IMR-90 (cell line): ENCODE data around the gene CLHC1. TPM values are rescaled to one million over a fixed set of nuclear protein-coding genes. Genes with fewer than 3 reads are reported as not detected.

Source experiments
- ATAC-seq: fragments of 200-7000 bp; cut with Tn5 transposase; 2 replicates; pipeline ENCODE4 v1.9.1; 2020; ENCODE audit warnings: low read depth, mild to moderate bottlenecking, moderate library complexity
- BruUV-seq: library from RNA; stranded (reverse); fragments of 400-500 nt; replicated peaks from 2 replicates; lab custom pipeline; 2021; lab: Mats Ljungman, UMichigan
- CTCF ChIA-PET: fragments of 300-600 bp; formaldehyde crosslinking; extraction: SDS; loops from one replicate; lab custom pipeline; 2021; ENCODE audit warnings: antibody characterized with exemption; lab: Yijun Ruan, JAX
- POLR2A ChIA-PET: fragments of 300-600 bp; sonication (Branson Sonifier 250); formaldehyde crosslinking; loops from one replicate; lab custom pipeline; 2022; ENCODE audit warnings: antibody characterized with exemption; ENCODE audit not compliant: unreplicated experiment; lab: Charles Lee
- DNase-seq: peaks from one replicate; pipeline ENCODE4 v3.0.0; 2013
- H2AFZ ChIP-seq: replicated peaks from 2 replicates; pipeline ENCODE3; 2013; ENCODE audit warnings: low read length, mild to moderate bottlenecking; ENCODE audit not compliant: poor library complexity
- H2AK5ac ChIP-seq: 2 replicates; pipeline ENCODE4 v1.6.1; 2013; ENCODE audit warnings: low read depth, low read length, inconsistent platforms
- H2AK9ac ChIP-seq: replicated peaks from 2 replicates; pipeline ENCODE3; 2013; ENCODE audit warnings: mild to moderate bottlenecking, low read depth, low read length, moderate library complexity; ENCODE audit not compliant: poor library complexity
- H2BK120ac ChIP-seq: 2 replicates; pipeline ENCODE4 v1.6.1; 2013; ENCODE audit warnings: low read depth, low read length, inconsistent platforms
- H2BK15ac ChIP-seq: 3 replicates; pipeline ENCODE4 v1.6.1; 2013; ENCODE audit warnings: low read depth, low read length, inconsistent platforms
- H2BK20ac ChIP-seq: 2 replicates; pipeline ENCODE4 v1.6.1; 2013; ENCODE audit warnings: low read depth, mild to moderate bottlenecking, inconsistent platforms, low read length, moderate library complexity
- H2BK5ac ChIP-seq: 2 replicates; pipeline ENCODE4 v1.6.1; 2013; ENCODE audit warnings: mild to moderate bottlenecking, low read depth, low read length, inconsistent platforms; ENCODE audit not compliant: poor library complexity, severe bottlenecking
- H3K14ac ChIP-seq: replicated peaks from 2 replicates; pipeline ENCODE4 v1.6.1; 2013; ENCODE audit warnings: low read depth, low read length, inconsistent platforms
- H3K18ac ChIP-seq: 2 replicates; pipeline ENCODE4 v1.6.1; 2013; ENCODE audit warnings: low read depth, low read length, control low read depth
- H3K23ac ChIP-seq: 2 replicates; pipeline ENCODE4 v1.6.1; 2013; ENCODE audit warnings: low read depth, low read length, inconsistent platforms
- H3K27ac ChIP-seq: 2 replicates; pipeline ENCODE4 v1.5.1; 2013; ENCODE audit warnings: mild to moderate bottlenecking, control low read depth, low read length; ENCODE audit not compliant: insufficient read depth
- H3K27me3 ChIP-seq: 2 replicates; pipeline ENCODE4 v1.6.1; 2013; ENCODE audit warnings: low read length; ENCODE audit not compliant: control insufficient read depth, insufficient read depth
- H3K36me3 ChIP-seq: 2 replicates; pipeline ENCODE4 v1.6.1; 2013; ENCODE audit warnings: low read length, mixed read lengths; ENCODE audit not compliant: control insufficient read depth, insufficient read depth
- H3K4ac ChIP-seq: 2 replicates; pipeline ENCODE4 v1.6.1; 2013; ENCODE audit warnings: low read depth, low read length, inconsistent platforms
- H3K4me1 ChIP-seq: 2 replicates; pipeline ENCODE4 v1.6.1; 2013; ENCODE audit warnings: low read length, mixed read lengths; ENCODE audit not compliant: control insufficient read depth, insufficient read depth
- H3K4me2 ChIP-seq: 2 replicates; pipeline ENCODE4 v1.6.1; 2013; ENCODE audit warnings: low read depth, mild to moderate bottlenecking, control low read depth, low read length, moderate library complexity
- H3K4me3 ChIP-seq: 2 replicates; pipeline ENCODE4 v1.5.1; 2013; ENCODE audit warnings: low read depth, mild to moderate bottlenecking, control low read depth, low read length, moderate library complexity; ENCODE audit not compliant: insufficient read depth
- H3K56ac ChIP-seq: 2 replicates; pipeline ENCODE4 v1.6.1; 2013; ENCODE audit warnings: low read length, inconsistent platforms; ENCODE audit not compliant: insufficient read depth; ENCODE audit errors: extremely low read depth
- H3K79me1 ChIP-seq, 2 experiments: 2 replicates each; pipeline ENCODE4 v1.6.1; 2013; ENCODE audit warnings: low read length in 2 of 2, inconsistent platforms in 1 of 2, low read depth in 1 of 2
- H3K9ac ChIP-seq: 2 replicates; pipeline ENCODE4 v1.6.1; 2013; ENCODE audit warnings: low read depth, low read length, control low read depth
- H3K9me1 ChIP-seq: 2 replicates; pipeline ENCODE4 v1.6.1; 2013; ENCODE audit warnings: low read length, inconsistent platforms; ENCODE audit not compliant: insufficient read depth
- H3K9me3 ChIP-seq: 2 replicates; pipeline ENCODE4 v1.6.1; 2013; ENCODE audit warnings: low read length; ENCODE audit not compliant: control insufficient read depth, insufficient read depth
- H4K20me1 ChIP-seq: 2 replicates; pipeline ENCODE4 v1.6.1; 2013; ENCODE audit warnings: low read length, inconsistent platforms; ENCODE audit not compliant: insufficient read depth
- H4K5ac ChIP-seq: 2 replicates; pipeline ENCODE4 v1.6.1; 2013; ENCODE audit warnings: mild to moderate bottlenecking, low read depth, low read length, control low read depth
- H4K8ac ChIP-seq, 2 experiments: 2 replicates each; pipeline ENCODE4 v1.6.1; 2013; ENCODE audit warnings: low read depth in 2 of 2, low read length in 2 of 2, control low read depth in 1 of 2, inconsistent platforms in 1 of 2
- H4K91ac ChIP-seq: 2 replicates; pipeline ENCODE4 v1.6.1; 2013; ENCODE audit warnings: low read depth, low read length, inconsistent platforms; ENCODE audit not compliant: insufficient read depth
- BHLHE40 ChIP-seq: fragments of 150-350 bp; IDR thresholded peaks from 2 replicates; pipeline ENCODE4 v1.6.1; 2016; ENCODE audit warnings: mild to moderate bottlenecking, low read depth, low read length
- CEBPB ChIP-seq: IDR thresholded peaks from 2 replicates; pipeline ENCODE4 v1.6.1; 2012; ENCODE audit warnings: low read depth, low read length, improper control_type of control experiment
- CHD1 ChIP-seq: IDR thresholded peaks from 2 replicates; pipeline ENCODE4 v1.6.1; 2012; ENCODE audit warnings: low read depth, low read length, improper control_type of control experiment
- CTCF ChIP-seq: conservative IDR thresholded peaks from 2 replicates; pipeline ENCODE4 v1.5.1; 2012; ENCODE audit warnings: mild to moderate bottlenecking, low read depth, low read length, improper control_type of control experiment
- FOS ChIP-seq: fragments of 150-350 bp; IDR thresholded peaks from 2 replicates; pipeline ENCODE4 v1.6.1; 2016; ENCODE audit warnings: low read depth, low read length
- MAFK ChIP-seq: IDR thresholded peaks from 2 replicates; pipeline ENCODE4 v1.6.1; 2012; ENCODE audit warnings: low read depth, low read length, improper control_type of control experiment
- MAZ ChIP-seq: IDR thresholded peaks from 2 replicates; pipeline ENCODE4 v1.6.1; 2012; ENCODE audit warnings: low read depth, mild to moderate bottlenecking, low read length, improper control_type of control experiment, moderate library complexity, borderline replicate concordance
- MXI1 ChIP-seq: IDR thresholded peaks from 2 replicates; pipeline ENCODE4 v1.6.1; 2012; ENCODE audit warnings: low read depth, mild to moderate bottlenecking, low read length, moderate library complexity, borderline replicate concordance
- NFE2L2 ChIP-seq: fragments of 150-350 bp; IDR thresholded peaks from 2 replicates; pipeline ENCODE4 v1.6.1; 2016; ENCODE audit warnings: low read depth, mild to moderate bottlenecking, low read length
- POLR2A ChIP-seq: IDR thresholded peaks from 2 replicates; pipeline ENCODE4 v1.6.1; 2012; ENCODE audit warnings: mild to moderate bottlenecking, low read depth, low read length
- RAD21 ChIP-seq: IDR thresholded peaks from 2 replicates; pipeline ENCODE4 v1.6.1; 2012; ENCODE audit warnings: low read length, improper control_type of control experiment
- RCOR1 ChIP-seq: IDR thresholded peaks from 2 replicates; pipeline ENCODE4 v1.6.1; 2012; ENCODE audit warnings: mild to moderate bottlenecking, low read length, improper control_type of control experiment; ENCODE audit not compliant: insufficient replicate concordance
- RFX5 ChIP-seq: IDR thresholded peaks from 2 replicates; pipeline ENCODE4 v1.8.0; 2012; ENCODE audit warnings: low read depth, mild to moderate bottlenecking, low read length, moderate library complexity
- SMC3 ChIP-seq: fragments of 150-350 bp; IDR thresholded peaks from 2 replicates; pipeline ENCODE4 v1.6.1; 2016; ENCODE audit warnings: low read depth, mild to moderate bottlenecking, antibody characterized with exemption, low read length, moderate library complexity
- USF2 ChIP-seq: fragments of 150-350 bp; IDR thresholded peaks from 2 replicates; pipeline ENCODE4 v1.6.1; 2017; ENCODE audit warnings: mild to moderate bottlenecking, antibody characterized with exemption, low read length, low read depth
- WGBS, 2 experiments: methylation state at CpG; one replicate each; pipeline versions ENCODE4 v1.1.5 to v1.1.7; 2013; ENCODE audit warnings: missing lambda C conversion rate in 2 of 2; ENCODE audit not compliant: insufficient read length in 1 of 2; ENCODE audit errors: extremely low coverage in 2 of 2; 5-methylcytosine and 5-hydroxymethylcytosine counted together
- dilution Hi-C: fragments of 300-500 bp; cut with HindIII; formaldehyde crosslinking; loops from one replicate; pipeline ENCODE4 v1.14.3; 2018; ENCODE audit warnings: low sequenced_read_pairs; ENCODE audit not compliant: unreplicated experiment
- in situ Hi-C: fragments of 300-500 bp; cut with MboI; formaldehyde crosslinking; loops from 3 replicates; pipeline ENCODE4 v1.14.3; 2019; ENCODE audit warnings: low sequenced_read_pairs, inconsistent platforms, mixed read lengths
- intact Hi-C: fragments of 100-400 bp; cut with micrococcal nuclease; formaldehyde crosslinking; loops from 2 replicates; pipeline ENCODE4 v1.10.0; 2022
- polyA plus RNA-seq, 3 experiments: library from polyadenylated mRNA; depleted of rRNA; stranded (reverse); fragments of >200 nt; gene quantifications; 2 replicates each; pipeline ENCODE4 v1.2.3, GENCODE V29; 2012; ENCODE audit warnings: low replicate concordance in 1 of 3
- total RNA-seq: library from RNA; depleted of rRNA; stranded (reverse); fragments of >200 nt; gene quantifications from 2 replicates; pipeline ENCODE4 v1.2.3, GENCODE V29; 2012

The CLHC1 gene
- total and polyA plus RNA-seq, 2 of the 4 experiments (the other 2 are of a cell fraction), result 2.3 to 5.3 TPM

- no peak overlapping the region for H2BK5ac ChIP-seq
- in situ Hi-C loops (no loop called here), dilution Hi-C loops (no loop called here), intact Hi-C loops (no loop called here)
- no peak overlapping the region for H4K8ac ChIP-seq
- H3K14ac ChIP-seq, result no peak overlapping the region
- ChIA-PET POLR2A (no interaction called here), CTCF (interaction anchor here (1.0 kb wide), 1 partner anchor 91 kb away, joined by 3 read pairs; no protein-coding TSS in a partner anchor)
- no CpG with 5 or more reads among the region's 8 CpGs for WGBS, 2 experiments
- no peak overlapping the region for H4K91ac ChIP-seq
- peaks cover 13% of the 10 kb centered on the region for H3K4me1 ChIP-seq
- H2AK9ac ChIP-seq, result no peak overlapping the region
- no peak overlapping the region for H2BK15ac ChIP-seq
- H4K5ac ChIP-seq, result no peak overlapping the region
- no peaks in the 10 kb centered on the region for H3K79me1 ChIP-seq
- H3K4ac ChIP-seq, result no peak overlapping the region
- no peak overlapping the region for H3K9ac ChIP-seq
- H2BK20ac ChIP-seq, result no peak overlapping the region
- H3K36me3 ChIP-seq, result no peaks in the 10 kb centered on the region
- H3K4me3 ChIP-seq, result no peak overlapping the region
- no peaks in the 10 kb centered on the region for H3K9me3 ChIP-seq
- BruUV-seq, result no TSS peak
- no peak overlapping the region for H3K18ac ChIP-seq
- H3K9me1 ChIP-seq, result no peaks in the 10 kb centered on the region; the same call in none of the 2 replicates
- no peak overlapping the region for H2BK120ac ChIP-seq
- H2AFZ ChIP-seq, result no peak overlapping the region
- H4K20me1 ChIP-seq, result no peaks in the 10 kb centered on the region
- ATAC-seq, result no peak
- DNase-seq, result no peak
- H3K56ac ChIP-seq, result no peak overlapping the region
- H3K27me3 ChIP-seq, result no peaks in the 10 kb centered on the region
- H3K27ac ChIP-seq, result no peak overlapping the region
- 0 out of 2 replicates have a peak overlapping the region, but pooled peaks have one; percentile 38 for H2AK5ac ChIP-seq
- H3K23ac ChIP-seq, result no peak overlapping the region
- no peak overlapping the region for H3K4me2 ChIP-seq
- TF ChIP-seq NFE2L2 (no peak), CHD1 (no peak), USF2 (no peak), SMC3 (no peak), RCOR1 (no peak), RAD21 (no peak), CEBPB (no peak), RFX5 (no peak), BHLHE40 (no peak), CTCF (no peak), FOS (no peak), POLR2A (no peak), MAZ (no peak), MXI1 (no peak), MAFK (no peak)
Measured at GRCh38 chr2:55140316-55141219, 91.5 kb downstream of the CLHC1 start.
